Measurements from ENCODE around the gene OR4E2.
"Not testable (repeated sequence)": the region's sequence is repeated elsewhere in the genome, so short reads cannot be mapped to it uniquely, and the experiment has no call there.

Gene OR4E2

DNA sequence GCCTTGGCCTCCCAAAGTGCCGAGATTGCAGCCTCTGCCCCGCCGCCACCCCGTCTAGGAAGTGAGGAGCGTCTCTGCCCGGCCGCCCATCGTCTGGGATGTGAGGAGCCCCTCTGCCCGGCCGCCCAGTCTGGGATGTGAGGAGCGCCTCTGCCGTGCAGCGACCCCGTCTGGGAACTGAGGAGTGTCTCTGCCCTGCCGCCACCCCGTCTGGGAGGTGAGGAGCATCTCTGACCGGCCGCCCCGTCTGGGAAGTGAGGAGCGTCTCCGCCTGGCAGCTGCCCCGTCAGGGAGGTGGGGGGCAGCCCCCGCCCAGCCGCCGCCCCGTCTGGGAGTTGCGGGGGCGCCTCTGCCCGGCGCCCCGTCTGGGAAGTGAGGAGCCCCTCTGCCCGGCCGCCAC lies 44.0 kb downstream of the OR4E2 start:
- DNase-seq, result not testable (repeated sequence)

DNA sequence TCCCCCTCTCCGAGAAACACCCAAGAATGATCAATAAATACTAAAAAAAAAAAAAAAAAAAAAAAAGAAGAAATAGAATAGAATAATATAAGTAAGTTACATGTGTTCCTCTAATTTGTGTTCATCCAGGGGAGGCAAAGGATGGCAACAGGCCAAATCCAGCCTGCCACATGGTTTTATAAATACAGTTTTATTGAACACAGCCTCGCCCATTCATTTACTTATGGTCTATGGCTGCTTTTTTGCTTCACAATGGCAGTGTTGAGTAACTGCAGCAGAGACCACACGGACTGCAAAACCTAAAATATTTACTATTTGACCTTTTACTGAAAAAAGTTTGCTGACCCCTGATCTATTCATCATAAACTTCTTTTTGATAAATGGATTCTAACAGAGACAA lies 44.9 kb downstream of the OR4E2 start:
- DNase-seq, result not testable (repeated sequence)

DNA sequence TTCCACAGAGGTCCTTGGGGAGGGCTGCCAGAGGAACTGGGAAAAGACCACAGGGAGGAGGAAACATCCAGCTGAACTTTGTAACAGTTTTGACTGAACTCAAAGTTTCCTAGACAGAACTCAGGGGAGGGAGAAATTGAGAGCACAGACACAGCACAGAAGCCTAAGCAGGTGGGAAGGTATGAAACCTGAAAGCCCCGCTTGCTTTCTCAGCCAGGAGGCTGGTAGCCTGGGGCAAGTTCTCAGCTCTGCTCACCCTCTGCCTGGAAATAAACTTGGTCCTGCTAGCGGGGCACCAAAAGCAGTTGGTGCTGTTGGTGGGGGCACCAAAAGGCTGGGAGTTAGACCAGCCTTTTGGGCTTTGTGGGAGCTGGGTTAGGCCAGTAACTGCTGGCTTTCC lies 45.9 kb downstream of the OR4E2 start:
- DNase-seq, result no peak

DNA sequence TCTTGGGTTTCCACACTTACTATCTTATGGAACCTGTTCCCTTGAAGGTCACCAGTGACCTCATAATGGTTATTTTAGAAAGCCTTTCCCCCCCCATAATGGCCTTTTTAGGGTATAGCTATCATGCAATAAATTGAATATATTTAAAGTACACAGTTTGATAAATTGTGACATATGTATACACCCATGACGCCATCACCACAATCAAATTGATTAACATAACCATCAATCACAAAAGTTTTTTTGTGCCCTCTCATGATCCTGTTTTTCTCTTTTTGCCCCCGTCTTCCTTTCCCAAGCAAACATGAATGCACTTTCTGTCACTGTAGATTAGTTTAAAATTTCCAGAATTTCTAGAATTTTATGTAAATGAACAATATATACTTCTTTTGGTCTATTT lies 48.7 kb downstream of the OR4E2 start:
- DNase-seq, result no peak

DNA sequence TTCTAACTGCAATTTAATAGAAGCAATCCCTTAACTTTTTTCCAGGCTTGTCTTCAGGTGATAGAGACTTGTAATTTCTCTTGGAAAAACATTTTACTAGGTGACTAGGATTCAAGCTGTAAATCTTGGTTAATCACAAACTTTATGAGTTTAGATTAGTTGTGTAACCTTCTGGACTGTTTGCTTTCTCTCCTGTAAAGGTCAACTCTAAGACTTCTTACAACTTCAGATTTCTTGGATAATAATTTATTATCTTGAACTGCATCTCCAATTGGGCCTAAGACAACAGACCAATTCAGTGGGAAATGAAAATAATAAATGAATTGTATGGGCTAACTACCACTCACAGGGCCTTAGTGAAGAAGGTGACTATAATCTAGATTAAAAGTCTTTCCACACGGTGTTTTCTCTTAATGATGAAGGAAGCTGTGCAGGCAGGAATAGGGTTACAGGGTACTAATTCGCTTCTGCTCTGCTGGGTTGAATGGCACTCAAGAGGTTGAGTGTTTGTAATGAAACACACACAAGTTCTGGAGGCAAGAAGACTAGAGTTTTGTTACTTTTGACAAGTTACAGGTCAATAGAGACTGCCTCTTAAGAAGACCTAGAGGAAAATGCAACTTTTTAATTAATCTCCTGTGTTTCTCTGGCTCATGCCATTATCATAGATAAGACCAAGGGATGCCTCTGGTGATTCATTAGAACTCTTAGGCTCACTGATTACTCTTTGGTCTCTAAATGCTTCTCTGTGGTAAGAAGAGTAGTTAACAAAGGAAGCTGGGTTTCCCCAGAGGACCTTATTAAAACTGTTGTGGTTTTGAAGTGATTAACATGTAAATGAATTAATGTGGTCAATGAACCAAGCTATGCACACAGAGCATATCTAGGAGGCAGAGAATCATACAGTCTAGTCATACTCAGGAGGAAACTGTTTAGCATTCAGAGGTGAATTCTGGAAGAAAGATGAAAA lies 50.0 kb downstream of the OR4E2 start:
- DNase-seq, result no peak

DNA sequence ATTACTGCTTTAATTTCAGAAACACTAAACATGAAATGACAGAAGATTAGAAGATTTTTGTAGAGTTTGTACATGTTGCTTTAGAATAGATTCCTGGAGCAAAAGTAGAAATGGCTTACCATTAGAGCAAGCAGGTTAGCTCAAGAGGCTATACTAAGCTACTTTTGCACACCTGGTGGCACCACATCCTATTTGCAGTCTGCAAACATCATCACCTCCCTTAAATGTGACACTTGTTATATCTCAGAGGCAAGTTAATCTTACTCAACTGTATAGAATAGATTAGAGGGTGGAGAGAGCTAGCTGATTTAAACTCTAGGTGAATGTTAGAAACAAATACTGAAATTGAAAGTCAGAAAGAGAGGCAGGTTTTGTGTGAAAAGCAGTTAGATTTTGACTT lies 50.7 kb downstream of the OR4E2 start:
- DNase-seq, result no peak

DNA sequence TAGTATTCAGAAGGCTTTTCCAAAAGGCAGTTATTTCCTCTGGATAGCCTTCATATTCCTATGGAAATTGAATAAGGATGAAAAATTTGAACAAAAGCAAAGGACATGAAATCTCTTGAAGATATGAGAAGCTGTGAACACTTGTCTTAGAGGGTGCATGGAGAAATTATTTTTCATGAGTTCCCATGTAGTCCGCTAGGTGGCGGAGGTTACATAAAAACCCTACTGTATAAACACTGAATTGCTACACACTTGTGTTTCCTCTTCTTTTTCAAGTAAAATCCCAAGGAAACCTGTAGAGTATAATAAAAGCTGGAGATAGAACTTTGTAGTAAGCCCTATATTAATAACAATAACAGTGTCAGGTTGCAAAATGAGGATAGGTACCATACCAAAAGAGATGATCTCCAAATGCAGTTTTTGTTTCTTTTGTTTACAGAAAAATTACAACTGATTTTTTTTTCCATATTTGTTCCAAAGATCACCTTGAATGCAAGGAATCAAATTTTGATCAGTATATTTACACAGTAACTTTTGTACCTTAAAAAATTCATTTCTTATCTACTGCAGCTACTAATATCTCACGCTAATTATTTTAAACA lies 57.8 kb downstream of the OR4E2 start:
- no peak for DNase-seq

DNA sequence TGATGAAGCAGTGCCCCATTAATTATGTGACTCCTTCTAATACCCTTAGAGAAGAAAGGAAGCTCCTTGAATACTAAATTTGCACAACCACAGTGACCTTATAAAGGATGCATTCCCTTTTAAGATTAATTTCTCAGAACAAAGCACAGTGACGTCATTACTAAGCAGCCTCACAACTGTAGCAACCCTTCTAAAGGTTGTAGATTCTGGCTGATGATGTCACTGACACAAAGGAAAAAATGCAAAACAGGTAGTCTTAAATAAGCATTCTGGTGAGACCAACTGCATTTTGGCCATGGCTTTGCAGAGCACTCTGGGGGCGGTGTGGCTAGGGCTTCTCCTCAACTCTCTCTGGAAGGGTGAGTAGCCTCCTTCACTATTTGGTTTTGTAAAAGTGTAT lies 58.4 kb downstream of the OR4E2 start:
- no peak for DNase-seq

DNA sequence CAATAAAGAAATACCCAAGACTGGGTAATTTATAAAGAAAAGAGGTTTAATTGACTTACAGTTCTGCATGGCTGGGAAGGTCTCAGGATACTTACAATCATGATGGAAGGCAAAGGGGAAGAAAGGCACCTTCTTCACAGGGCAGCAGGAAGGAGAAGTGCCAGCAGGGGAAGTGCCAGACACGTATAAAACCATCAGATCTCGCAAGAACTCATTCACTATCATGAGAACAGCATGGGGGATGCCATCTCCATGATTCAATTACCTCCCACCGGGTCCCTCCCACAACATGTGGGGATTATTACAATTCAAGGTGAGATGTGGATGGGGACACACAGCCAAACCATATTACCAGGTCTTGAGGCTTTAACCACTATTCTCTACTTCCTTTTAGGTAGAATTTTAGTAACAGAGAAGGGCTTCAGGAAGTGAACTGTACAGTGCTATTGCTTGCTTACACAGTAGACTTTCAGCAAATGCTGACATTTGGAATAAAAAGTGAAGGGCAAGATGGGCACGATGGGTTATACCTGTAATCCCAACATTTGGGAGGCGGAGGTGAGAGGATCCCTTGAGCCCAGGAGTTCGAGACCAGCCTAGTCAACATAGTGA lies 60.8 kb downstream of the OR4E2 start:
- no peak for DNase-seq

All from right kidney (tissue), 1 donor.